Measurements from ENCODE around the gene KCNQ5. TPM values are rescaled to one million over a fixed set of nuclear protein-coding genes. Genes with fewer than 3 reads are reported as not detected.

The KCNQ5 gene
- total RNA-seq, 6 donors from 2014 or later: 0.30 to 3.1 (median 0.32) TPM

DNA sequence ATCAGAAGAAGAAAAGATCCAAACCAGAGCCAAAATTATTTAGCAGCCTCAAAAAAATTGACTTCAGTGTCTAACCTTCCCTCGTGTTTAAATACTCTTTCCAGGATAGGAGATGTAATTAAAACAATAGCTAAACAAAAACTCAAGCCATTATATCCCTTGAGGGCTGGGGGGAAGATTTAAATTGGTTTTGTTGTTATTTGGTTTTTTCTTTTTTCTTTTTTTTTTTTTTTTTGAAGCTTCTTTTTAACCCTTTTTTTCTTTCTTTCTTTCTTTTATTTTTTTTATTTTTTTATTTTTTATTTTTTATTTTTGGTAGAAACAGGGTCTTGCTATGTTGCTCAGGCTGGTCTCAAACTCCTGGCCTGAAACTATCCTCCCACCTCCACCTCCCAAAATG is 334.4 kb downstream of the KCNQ5 start:
- Histone ChIP-seq H3K4me3 (no peak overlapping the region), H3K27ac (no peak overlapping the region), H3K36me3 (no peaks in the 10 kb centered on the region), H3K4me1 (no peaks in the 10 kb centered on the region), H3K9me3 (no peaks in the 10 kb centered on the region), H3K27me3 (no peaks in the 10 kb centered on the region)
- TF ChIP-seq, protein P1, sequence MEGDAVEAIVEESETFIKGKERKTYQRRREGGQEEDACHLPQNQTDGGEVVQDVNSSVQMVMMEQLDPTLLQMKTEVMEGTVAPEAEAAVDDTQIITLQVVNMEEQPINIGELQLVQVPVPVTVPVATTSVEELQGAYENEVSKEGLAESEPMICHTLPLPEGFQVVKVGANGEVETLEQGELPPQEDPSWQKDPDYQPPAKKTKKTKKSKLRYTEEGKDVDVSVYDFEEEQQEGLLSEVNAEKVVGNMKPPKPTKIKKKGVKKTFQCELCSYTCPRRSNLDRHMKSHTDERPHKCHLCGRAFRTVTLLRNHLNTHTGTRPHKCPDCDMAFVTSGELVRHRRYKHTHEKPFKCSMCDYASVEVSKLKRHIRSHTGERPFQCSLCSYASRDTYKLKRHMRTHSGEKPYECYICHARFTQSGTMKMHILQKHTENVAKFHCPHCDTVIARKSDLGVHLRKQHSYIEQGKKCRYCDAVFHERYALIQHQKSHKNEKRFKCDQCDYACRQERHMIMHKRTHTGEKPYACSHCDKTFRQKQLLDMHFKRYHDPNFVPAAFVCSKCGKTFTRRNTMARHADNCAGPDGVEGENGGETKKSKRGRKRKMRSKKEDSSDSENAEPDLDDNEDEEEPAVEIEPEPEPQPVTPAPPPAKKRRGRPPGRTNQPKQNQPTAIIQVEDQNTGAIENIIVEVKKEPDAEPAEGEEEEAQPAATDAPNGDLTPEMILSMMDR (IDR thresholded peaks at IDR 0.05): no peak
- TF ChIP-seq POLR2AphosphoS5 (IDR thresholded peaks at IDR 0.05): no peak
- no peak for TF ChIP-seq EP300 (IDR thresholded peaks at IDR 0.05)
- no peak for TF ChIP-seq POLR2A (IDR thresholded peaks at IDR 0.05)
- WGBS, 2 donors: 60 to 62% methylated on average over 1 of the region's 1 CpG
- ATAC-seq (ENCODE audit: low FRiP score in 2 of 2): no peak
- DNase-seq: no peak

DNA sequence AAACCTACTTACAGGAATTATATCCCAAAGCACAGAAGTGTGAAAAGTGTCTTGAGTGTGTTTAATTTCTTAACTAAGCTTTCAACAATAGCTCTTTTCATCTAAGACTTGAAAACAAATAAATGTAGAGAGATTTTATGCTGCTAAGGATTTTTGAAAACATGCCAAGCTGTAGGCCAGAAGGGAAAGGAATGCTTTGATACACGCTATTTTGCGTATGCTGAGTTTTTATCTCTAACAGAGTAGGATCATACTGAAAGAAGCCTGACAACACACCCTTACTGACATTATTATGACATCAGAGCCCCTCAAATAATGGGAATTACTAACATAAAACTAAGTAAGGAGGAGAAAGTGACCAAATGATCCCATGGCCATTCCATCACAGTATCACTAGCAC is 338.0 kb downstream of the KCNQ5 start:
- Histone ChIP-seq H3K9me3 (no peaks in the 10 kb centered on the region), H3K36me3 (no peaks in the 10 kb centered on the region), H3K27me3 (no peaks in the 10 kb centered on the region), H3K4me1 (no peaks in the 10 kb centered on the region), H3K4me3 (no peak overlapping the region), H3K27ac (no peak overlapping the region)
- ATAC-seq (ENCODE audit: low FRiP score in 2 of 2) (no peak), DNase-seq (no peak)
- no peak for TF ChIP-seq POLR2A (IDR thresholded peaks at IDR 0.05)
- TF ChIP-seq, protein P1 (IDR thresholded peaks at IDR 0.05): no peak
- no peak for TF ChIP-seq POLR2AphosphoS5 (IDR thresholded peaks at IDR 0.05)
- no peak for TF ChIP-seq EP300 (IDR thresholded peaks at IDR 0.05)
- 47 to 68% methylated on average over 2 of the region's 2 CpGs for WGBS, 2 donors

DNA sequence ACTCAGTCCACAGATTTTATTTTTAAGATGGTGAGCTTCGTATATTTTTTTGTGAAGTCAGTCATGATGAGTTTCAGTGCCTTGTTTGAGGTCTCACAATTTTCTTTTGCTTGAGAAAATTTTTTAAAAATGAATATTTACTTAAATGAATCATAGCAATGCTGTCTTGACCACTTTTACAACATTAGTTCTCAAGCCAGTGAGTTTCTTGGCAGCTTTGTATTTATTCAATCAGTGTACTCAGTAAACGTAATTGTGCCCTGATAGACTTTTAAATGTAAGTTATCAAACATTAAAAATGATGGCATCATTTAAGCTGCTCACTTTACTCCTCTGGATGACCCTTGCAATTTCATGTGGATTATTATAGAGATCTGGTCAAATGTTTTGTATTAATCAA is 342.1 kb downstream of the KCNQ5 start:
- no peak for ATAC-seq (ENCODE audit: low FRiP score in 2 of 2)
- 74 to 77% methylated on average over 2 of the region's 2 CpGs for WGBS, 2 donors
- no peaks in the 10 kb centered on the region for H3K36me3 ChIP-seq
- H3K4me1 ChIP-seq: no peaks in the 10 kb centered on the region
- H3K27ac ChIP-seq: no peak overlapping the region
- DNase-seq: no peak
- no peaks in the 10 kb centered on the region for H3K9me3 ChIP-seq
- no peaks in the 10 kb centered on the region for H3K27me3 ChIP-seq
- no peak overlapping the region for H3K4me3 ChIP-seq
- no peak for TF ChIP-seq POLR2A (IDR thresholded peaks at IDR 0.05)
- no peak for TF ChIP-seq EP300 (IDR thresholded peaks at IDR 0.05)
- TF ChIP-seq, protein P1 (IDR thresholded peaks at IDR 0.05): no peak
- no peak for TF ChIP-seq POLR2AphosphoS5 (IDR thresholded peaks at IDR 0.05)

DNA sequence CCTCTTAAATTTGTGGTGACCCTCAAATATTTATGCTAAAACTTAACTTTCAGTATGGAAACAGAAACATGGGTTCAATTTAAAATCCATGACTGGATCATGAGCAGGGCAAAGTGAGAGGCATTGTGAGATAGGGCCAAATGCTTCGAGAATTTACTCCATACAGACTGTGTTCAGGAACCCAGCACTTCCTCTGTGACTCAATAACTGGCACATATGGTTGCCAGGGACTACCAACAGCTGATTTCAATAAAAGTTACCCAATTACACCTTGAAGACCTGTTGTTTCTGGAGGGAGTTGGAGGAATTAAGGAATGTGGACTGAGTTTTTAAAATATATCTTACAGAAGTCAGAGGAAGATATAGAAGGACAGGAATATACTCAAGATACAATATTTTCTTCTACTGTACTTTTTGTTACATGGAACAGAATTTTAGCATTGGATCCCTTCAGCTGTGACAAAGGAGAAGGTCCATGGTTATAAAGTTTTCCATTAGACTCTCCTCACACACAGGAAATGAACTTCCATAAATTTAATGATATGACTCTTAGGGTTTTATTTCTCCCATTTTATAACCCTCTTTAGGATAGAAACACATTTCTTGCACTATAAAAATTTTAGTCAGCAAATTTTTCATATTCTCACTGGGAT is 344.9 kb downstream of the KCNQ5 start:
- 38 to 47% methylated on average over 1 of the region's 1 CpG for WGBS, 2 donors
- H3K36me3 ChIP-seq: no peaks in the 10 kb centered on the region
- no peaks in the 10 kb centered on the region for H3K4me1 ChIP-seq
- no peaks in the 10 kb centered on the region for H3K9me3 ChIP-seq
- DNase-seq (no peak), ATAC-seq (ENCODE audit: low FRiP score in 2 of 2) (no peak)
- TF ChIP-seq POLR2AphosphoS5 (IDR thresholded peaks at IDR 0.05): no peak
- TF ChIP-seq, protein P1 (IDR thresholded peaks at IDR 0.05): no peak
- no peak for TF ChIP-seq EP300 (IDR thresholded peaks at IDR 0.05)
- no peak for TF ChIP-seq POLR2A (IDR thresholded peaks at IDR 0.05)
- H3K27ac ChIP-seq: no peak overlapping the region
- H3K27me3 ChIP-seq: no peaks in the 10 kb centered on the region
- no peak overlapping the region for H3K4me3 ChIP-seq

DNA sequence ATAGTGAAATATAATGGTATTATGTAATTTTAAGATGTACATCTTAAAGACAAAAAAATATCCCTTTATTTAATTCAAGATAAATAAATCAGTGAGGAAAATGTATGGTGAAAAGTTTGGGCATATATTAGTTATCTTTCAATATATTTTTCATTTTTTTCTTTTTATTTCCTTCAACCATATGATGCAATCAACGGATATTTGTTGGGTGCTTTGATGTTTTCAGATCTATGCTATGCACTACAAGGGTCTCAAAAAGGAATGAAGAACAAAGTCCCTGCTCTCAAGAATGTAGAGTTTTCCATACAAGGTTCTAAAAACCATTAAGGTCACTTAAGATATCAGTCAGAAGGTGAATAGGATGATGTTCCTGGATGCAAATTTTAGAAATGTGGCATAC is 345.5 kb downstream of the KCNQ5 start:
- no peak overlapping the region for H3K27ac ChIP-seq
- ATAC-seq (ENCODE audit: low FRiP score in 2 of 2): no peak
- H3K9me3 ChIP-seq: no peaks in the 10 kb centered on the region
- 75 to 79% methylated on average over 1 of the region's 1 CpG for WGBS, 2 donors
- H3K27me3 ChIP-seq: no peaks in the 10 kb centered on the region
- no peaks in the 10 kb centered on the region for H3K36me3 ChIP-seq
- DNase-seq: no peak
- TF ChIP-seq POLR2AphosphoS5 (IDR thresholded peaks at IDR 0.05): no peak
- TF ChIP-seq, protein P1 (IDR thresholded peaks at IDR 0.05): no peak
- no peaks in the 10 kb centered on the region for H3K4me1 ChIP-seq
- H3K4me3 ChIP-seq: no peak overlapping the region
